ENCODE data around the gene SLC4A3.

DNA sequence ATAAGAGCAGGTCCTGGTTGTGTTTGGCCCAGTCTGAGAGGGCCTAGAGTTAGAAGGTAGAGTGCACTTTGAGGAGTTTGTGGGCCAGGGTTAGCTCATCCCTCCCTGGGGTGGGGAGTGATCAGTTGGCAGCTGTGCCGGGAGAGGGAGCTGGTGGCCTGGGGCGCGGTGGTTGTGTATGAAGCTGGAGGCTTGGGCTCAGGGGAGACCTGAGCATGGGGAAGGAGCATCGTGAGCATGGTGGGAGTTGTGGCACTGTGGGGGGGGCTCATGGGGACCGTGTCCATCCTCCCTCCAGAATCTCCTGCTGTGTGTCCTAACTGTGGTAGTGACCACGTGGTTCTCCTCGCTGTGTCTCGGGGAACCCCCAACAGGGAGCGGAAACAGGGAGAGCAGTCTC lies 16.1 kb upstream of the SLC4A3 start:
- TF ChIP-seq FOXM1 (IDR thresholded peaks at IDR 0.05; ENCODE audit: low read depth): no peak
- TF ChIP-seq, protein P1, sequence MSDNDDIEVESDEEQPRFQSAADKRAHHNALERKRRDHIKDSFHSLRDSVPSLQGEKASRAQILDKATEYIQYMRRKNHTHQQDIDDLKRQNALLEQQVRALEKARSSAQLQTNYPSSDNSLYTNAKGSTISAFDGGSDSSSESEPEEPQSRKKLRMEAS (IDR thresholded peaks at IDR 0.05; ENCODE audit: low read depth): no peak
